C1 segment of cervical spinal cord (tissue), 14 donors: ENCODE measurements around the gene METTL1.
A peak's percentile ranks its signal among the peaks of the same experiment; 100 is the strongest.

Source experiments
- DNase-seq, 14 donors: peaks; one replicate each; lab custom pipeline; 2025; lab: John Stamatoyannopoulos, UW

METTL1 gene

DNA sequence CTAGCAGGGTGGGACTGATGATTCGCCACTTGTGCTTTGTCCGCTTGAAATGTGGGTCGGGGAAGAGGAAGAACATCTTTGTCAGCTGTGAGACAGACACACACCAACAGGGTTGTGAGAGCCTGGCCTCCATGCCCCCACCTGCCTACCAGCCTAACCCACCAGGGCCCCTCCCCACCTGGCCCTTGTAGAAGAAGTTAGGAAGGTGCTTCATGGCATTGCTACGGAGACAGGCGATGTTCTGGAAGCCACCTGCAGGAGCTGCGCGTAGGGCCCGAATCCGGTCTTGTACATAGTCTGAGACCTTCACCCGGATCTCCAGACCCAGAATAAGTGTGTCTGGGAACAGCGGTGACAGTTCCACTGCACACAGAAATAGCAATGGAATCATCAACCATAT, 2.3 kb downstream of the METTL1 start:
- no peak for DNase-seq

DNA sequence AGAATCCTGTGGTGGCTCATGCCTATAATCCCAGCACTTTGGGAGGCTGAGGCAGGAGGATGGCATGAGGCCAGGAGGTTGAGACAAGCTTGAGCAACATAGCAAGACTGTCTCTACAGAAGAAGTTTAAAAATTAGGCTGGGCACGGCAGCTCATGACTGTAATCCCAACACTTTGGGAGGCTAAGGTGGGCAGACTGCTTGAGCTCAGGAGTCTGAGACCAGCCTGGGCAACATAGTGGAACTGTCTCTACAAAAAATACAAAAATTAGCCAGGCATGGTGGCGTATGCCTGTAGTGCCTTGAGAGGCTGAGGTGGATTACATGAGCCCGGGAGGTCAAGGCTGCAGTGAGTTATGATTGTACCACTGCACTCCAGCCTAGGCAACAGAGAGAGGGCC, 4.0 kb downstream of the METTL1 start:
- no peak for DNase-seq

DNA sequence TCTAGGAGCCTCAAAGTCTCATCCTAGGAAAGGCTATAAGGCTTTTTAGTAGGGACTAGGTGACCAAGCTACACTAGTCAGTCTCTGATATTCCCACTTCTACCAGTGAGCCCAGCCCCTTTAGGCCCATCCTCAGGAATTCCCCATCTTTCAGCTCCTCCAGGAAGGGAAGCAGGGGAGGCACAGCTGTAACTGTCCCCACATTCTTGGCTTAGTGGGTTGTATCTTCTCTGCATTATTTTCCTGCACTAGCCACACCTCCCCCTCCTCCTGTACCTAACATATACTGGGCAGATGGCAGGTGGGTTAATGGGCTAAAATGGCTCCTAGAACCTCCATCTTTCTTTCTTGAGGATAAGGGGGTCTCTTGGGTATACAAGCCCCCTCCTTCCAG, 4.6 kb downstream of the METTL1 start:
- no peak for DNase-seq

DNA sequence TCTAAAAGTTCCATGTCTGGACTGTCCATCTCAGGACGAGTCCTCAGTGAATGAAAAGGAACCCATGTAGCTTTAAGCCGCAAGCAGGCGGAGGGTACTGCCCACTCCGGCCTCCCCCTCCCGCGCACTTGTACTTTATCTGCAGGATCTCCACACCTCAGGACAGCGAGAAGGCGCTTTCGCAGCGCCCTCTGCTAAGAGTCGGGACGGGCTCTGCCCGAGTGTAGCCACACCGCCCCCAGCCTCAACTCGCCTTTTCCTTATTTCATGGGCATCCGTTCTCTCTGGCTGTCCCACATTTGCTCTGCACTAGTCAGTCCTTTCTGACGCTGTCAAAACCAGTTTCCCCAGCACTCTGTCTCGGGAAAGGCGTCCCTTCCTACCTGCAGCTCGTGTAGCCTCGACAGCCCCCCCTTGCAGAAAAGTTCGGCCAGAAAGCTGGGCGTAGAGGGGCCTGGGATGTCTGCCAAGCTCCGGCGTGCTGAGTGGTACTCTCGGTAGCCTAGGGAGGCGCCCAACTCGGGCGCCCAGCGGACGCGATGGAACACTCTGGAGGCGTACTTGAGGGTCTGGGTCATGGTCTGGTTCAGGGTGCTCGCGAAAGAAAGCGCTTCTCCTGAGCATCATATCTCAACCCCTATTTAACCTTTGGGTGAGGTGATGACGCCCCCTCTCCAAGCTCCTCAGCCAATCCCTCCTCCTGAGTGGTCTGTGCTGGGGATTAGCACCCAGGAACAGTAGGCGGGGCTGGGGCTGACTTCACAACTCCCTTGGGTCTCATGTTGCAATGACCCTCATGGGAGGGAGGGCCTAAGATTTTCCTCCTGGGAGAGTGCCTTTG, 5.2 kb downstream of the METTL1 start, which contains the start of gene CYP27B1:
Gene CYP27B1 (minus strand): TSS at position 615 of the 841 bp plus-strand sequence. CDS start 37 bp downstream, at position 578.
- no peak for DNase-seq

DNA sequence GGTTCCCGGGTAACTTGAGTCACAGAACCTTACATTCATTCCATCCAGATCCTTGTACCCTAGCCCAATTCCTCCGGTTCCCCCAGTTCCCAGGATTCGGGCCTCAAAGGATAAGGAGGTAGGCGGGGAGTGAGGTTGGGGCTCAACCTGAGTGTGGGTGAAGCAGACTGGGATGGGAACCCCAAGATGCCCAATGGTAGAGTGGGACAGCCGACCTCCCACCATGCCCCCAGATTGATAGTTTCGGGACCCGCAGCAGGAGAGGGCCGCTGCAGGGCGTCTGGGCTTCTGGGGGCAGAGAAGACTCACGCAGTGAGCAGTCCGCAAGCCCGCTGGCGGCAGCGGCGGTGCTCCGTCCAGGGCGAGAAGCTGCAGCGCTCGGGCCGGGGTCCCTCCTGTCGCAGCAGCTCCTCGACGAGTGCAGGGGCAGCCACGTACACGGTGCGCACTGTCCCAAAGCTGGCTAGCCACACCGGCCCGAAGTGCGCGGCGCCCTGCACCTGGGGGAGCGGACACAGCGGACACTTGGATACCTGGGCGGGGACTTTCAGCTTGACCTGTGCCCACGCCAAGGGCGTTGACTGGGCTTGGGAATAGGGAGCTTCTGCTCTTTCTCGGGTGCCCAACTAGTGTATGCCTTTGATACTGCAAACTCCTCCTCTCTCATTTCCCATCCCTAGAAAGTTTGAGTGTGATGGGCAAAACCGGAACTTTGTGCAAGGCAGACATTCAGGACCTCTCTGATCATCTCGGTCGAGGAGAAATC, 6.0 kb downstream of the METTL1 start:
- DNase-seq = no peak

DNA sequence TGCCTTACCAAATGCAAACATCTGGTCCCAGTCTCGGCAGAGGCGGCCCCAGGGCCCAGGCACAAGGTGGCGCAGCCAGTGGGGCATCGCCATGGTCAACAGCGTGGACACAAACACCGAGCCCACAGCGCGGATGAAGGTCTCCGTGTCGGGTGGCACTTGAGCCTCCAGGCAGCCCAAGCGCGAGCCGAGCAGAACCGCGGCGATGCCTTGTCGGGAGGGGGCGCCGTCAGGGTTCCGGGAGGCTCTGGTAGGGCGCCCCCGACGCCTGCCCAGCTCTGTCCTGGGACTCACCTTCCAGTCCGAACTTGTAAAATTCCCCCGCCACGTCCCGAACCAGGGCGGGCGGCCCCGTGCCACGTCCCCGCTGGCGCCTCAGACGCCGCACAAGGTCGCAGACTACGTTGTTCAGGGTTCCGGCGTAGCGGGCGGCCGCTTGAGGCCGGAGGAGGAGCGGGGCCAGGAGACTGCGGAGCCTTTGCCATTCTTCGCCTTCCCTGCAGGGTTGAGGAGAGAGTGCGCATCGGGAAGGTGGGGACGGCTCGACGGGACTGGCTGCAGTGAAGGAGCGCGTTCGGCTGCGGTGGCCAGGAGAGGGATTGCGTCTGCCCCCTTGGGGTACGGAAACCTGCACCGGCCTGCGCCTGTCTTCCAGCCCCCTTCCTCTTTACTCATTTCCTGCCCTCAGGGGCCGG, 6.8 kb downstream of the METTL1 start:
- no peak for DNase-seq

DNA sequence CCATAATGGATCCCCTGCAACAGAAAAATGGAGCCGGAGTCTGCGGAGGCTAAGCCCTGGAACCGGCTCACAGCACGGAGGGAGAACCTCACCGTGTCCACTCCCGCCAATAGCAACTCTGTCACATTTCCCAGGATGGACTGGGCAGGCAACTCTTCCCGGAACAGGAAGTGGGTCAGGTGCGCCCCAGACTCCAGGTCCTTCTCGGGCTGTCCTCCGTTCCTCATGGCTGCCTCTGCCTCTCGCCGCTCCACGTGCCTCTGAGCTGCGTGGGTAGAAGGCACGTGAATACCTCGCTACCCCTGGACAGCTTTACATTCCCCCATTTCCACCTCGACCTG, 7.3 kb downstream of the METTL1 start:
- no peak for DNase-seq

DNA sequence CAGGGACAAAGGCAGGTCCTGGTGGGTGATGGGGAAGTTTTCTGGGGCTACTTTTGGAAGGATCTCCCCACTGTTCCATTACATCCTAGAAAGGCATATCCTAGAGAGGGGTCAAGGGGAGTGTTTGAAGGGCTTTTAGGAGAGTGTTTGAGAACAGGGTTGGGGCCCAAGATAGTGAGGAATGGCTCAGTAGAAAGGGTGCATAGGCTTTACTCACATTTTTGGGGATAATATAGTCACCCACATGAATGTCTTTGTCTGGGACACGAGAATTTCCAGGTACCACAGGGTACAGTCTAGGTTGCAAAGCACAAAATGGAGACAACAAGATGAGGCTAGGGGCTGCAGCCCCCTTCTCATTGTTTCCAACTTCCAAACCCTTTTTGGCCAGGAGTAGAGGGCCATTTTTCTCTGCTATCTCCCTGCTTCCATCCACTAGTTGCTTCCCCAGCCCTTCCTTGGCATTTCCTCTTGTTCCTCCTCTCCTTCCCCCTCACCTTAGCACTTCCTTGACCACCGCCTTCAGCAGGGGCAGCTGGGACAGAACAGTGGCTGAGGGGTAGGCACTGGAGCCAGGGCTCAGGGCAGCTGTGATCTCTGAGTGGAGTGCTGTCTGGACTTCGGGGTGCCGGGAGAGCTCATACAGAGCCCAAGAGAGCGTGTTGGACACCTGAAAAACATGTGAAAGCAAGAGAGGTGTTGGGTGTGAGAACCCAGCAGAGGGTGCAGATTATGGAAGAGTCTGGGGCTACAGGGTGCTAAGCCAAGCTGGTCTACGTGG, 7.8 kb downstream of the METTL1 start:
- DNase-seq = no peak

DNA sequence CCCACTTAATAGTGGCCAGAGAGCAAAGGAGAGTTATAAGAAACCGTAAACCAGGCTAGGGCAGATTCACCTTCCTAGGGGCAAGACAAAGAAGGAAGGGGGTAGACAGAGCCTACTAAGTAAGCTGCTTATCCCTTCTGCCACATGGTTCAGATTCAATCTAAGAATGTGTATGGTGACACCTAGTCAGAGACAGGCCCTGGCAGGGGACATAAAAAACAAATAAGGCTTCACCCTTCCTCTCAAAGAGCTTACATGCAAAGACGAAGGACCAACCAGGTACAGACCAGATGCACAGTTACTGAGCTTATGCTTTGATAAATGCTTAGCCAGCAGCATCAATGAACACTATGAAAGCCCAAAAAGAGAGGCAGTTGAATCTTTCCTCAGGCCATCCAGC, 9.4 kb downstream of the METTL1 start:
- no peak for DNase-seq

DNA sequence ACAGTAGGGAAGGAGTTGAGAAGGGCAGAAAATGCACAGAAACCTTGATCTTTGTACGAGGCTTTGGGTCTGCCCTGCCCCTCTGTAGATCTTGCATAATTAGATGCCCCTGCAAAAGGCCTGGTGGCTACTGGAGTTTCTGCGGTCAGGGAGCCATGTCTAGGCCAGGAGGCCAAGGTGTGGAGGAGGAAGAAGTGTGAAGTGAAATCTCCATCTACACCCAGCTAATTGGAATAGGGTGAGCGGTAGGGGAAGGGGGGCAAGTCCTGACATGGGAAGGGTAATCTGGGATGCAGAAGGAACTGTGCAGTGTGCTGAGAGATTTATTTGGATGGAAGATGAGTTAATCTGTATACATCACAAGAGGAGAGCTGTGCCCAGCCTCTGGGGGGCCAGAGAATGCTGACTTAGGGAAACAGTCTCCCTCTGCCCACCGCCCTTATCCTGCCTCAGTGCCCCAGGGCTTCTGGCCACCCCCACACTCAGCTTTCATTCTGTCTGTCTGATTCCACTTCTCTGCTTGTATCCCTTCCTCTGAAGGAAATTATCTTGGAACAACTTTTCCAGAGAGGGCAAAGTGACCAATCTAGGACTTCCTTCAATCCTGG, 10.4 kb downstream of the METTL1 start:
- no peak for DNase-seq

DNA sequence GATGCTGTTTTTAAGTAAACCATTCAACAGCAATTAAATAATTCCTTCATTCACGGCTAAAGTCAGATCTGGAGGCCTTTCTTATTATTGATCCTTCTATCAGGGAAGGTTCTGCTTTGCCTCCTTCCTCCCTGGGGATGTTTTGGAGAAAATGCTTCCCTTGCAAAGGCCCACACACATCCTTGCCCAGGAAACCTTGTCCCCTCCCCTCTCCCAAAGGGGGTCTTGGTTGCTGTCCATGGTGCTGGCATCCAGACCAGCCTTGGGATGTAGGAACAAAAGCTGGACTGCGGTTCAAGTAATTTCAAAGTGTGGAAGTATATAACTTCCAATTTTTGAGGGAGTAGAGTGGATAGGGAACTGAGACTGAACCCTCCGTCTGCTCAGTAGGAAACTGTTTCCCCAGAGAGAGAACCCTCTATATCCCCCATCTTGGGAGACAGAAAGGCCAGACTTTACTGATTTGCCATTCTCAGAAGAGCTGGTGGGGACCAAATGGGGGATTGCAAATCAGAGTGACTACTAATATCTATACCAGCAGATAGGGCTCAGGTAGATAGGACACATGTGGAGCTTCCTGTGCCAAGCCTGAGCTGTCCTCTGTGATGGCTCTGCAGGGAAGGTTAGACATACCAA, 11.4 kb downstream of the METTL1 start:
- DNase-seq = no peak

DNA sequence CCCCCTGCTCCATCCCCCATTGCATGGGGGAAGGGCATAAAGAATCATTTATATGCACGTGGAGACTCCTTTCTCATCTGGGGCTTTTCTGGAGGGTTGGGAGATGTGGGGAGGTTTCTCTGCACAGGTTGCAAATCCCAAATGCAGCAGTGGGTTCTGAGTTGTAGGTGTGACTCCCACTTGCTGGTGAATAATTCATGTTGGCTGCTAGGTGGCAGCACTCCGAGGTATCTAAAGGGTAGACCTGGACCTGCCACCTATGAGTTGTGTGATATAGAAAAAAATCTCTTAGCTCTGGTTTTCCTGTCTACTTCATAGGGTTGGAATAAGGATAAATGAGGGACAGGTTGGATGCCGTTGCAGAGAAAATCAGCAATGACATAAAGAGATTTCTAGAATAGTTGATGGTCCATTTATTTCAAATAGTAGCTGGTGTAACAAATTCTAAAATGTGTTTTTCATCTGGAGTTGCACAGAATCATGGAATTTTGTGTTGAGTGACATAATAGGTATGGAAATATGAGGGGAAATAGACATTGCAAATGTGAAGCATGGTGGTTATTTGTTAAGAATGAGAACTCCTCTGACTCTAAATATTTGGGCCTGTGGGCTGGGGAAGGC, 12.4 kb downstream of the METTL1 start:
- DNase-seq = no peak

DNA sequence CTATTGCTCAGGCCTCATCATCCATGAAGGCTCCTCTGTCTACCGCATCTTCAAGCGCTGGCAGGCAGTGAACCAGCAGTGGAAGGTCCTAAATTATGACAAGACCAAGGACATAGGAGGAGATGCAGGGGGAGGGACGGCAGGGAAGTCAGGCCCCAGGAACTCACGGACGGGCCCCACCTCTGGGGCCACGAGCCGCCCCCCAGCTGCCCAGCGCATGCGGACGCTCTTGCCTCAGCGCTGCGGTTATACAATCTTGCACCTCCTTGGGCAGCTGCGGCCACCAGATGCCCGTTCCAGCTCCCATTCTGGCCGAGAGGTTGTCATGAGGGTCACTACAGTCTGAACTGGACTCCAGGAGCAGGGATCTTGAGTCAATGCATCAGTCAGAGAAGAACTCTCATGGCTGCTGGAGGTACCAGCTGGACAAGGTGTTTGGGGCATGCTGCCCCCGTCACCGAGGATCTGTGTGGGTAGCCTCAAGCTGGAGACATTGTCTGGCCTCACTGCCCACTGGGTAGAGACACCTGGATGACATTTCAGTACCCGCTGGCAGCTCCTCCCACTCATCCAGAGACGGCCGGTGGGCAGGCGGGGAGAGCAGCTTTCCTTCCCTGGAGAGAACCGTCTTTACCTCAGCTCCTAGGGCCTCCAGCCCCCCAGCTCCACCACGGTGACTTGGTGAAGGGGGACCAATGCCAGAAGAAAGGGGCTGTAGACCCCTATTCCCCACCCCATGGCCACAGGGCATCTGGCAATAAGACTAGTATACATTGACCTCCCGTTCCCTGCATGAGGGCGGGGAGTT, 13.1 kb downstream of the METTL1 start:
- DNase-seq = no peak

DNA sequence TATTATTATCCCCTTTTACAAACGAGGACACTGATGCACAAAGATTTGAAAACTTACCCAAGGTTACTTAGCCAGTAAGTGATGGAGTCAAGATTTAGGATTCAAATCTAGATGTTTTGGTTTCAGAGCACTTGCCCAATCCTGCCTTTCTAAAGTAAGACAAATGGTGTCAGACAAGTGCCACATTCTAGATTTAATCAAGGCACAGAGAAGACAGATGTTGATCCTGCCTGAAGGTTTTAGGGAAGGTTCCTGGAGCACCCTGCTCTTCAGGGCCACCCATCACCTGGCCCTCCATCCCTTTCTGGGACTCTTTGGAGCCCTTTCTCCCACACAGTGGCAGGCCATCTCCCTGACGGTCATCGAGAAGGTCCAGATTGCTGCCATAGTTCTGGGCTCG, 14.1 kb downstream of the METTL1 start:
- DNase-seq = no peak

DNA sequence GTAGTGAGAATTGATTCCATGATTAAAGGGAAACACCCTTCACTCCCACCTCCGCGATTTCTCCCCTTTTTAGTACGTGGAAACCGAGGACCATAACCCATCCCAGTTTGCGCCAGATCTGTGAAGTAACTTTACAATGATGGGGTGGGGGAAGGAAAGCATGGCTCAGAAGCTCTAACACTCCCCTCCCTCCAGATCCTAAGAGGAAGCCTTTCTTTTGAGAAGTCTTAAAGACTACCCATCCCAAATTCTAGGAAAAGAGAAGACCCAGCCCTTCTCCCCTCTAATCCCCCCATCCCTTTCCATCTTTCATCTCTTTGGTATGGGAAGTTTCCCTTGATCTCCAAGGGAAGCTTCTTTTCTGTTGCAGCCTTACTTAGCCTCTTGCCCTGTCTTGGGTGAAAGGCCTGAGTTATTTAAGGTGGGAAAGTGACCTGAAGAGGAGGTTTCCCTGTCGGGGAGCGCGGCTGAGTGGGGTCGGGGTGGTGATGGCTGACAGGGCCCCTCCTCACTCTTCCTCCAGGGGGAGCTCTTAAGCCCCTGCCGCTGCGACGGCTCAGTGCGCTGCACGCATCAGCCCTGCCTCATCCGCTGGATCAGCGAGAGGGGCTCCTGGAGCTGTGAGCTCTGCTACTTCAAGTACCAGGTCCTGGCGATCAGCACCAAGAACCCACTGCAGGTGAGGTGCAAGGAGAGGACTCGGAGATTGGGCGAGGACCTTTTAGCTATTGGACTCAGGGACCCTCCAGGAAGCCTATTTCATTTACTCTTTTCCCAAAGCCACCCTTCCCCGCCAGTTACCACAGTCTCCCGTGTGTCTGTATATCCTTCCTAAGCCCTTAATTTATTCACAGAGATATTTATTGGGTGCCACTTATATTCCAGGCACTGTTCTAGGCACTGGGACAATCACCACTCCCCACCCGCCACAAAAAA, 15.2 kb downstream of the METTL1 start:
- DNase-seq = peak in 2 of 14 donors; percentile 3 to 10

DNA sequence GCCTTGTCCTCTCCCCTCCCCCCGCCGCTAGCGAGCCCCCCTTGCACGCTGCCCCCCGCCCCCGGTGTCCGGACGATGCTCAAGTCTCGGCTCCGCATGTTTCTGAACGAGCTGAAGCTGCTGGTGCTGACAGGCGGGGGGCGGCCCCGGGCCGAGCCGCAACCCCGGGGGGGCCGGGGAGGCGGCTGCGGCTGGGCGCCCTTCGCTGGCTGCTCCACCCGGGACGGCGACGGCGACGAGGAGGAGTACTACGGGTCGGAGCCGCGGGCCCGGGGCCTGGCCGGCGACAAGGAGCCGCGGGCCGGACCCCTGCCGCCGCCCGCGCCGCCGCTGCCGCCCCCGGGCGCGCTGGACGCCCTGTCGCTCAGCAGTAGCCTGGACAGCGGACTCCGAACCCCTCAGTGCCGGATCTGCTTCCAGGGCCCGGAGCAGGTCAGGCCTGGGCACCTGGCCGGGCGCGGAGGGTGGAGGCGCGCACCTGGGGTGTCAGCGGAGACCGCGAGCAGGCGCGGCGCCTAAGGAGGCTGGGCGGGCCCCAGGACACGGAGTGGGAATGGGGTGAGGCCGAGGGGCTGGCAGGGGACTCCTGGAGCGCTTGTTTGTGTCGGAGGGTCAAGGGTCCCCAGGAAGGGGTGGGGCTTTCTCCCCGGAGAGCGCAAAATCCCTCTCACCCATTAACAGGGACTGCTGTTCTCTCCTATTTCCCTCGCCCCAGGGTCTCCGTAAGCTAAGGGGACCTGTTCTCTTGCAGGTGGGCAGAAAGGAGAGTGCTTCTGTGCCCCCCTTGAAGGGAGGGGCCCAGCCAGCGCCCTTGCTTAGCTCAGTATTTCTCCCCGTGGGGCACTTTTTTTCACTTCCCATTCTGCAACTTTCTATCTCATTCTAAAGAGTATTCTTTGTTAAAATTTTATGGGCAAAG, 16.2 kb downstream of the METTL1 start:
- no peak for DNase-seq

DNA sequence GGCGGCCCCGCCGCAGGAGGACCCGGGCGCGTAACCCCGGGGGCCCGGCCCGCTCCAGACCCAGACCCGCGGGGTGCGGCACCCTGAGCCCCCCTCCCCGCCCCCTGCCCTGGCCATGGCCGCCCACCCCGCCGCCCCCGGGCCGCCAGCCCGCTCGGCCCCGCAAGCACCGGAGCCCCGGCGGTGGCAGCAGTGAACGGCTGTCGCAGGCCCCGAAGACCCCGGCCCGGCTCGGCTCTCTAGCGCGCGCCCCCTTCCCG, 16.8 kb downstream of the METTL1 start:
- peak in 1 of 14 donors; percentile 49 for DNase-seq
